Lung (tissue), 12 donors: ENCODE data around the gene SLC16A2. TPM values are rescaled to one million over a fixed set of nuclear protein-coding genes. Genes with fewer than 3 reads are reported as not detected.

Experiments
- ATAC-seq: fragments of 200-7000 bp; cut with Tn5 transposase; one replicate; pipeline ENCODE4 v1.9.1; 2020; ENCODE audit warnings: moderate number of reproducible peaks; ENCODE audit not compliant: insufficient read depth, low FRiP score
- DNase-seq, 3 donors: peaks; one replicate each; pipeline ENCODE4 v3.0.0-alpha.2; 2013 to 2017
- H3K27ac ChIP-seq, 2 donors: one replicate each; pipeline ENCODE4 v1.5.1; 2013; ENCODE audit warnings: mild to moderate bottlenecking in 2 of 2, moderate library complexity in 2 of 2, control low read depth in 1 of 2, inconsistent platforms in 1 of 2, low read depth in 1 of 2, low read length in 1 of 2
- H3K27me3 ChIP-seq, 3 donors: one replicate each; pipeline ENCODE4 v1.5.1; 2013; ENCODE audit warnings: low read length in 2 of 3; ENCODE audit not compliant: control insufficient read depth in 3 of 3, insufficient read depth in 3 of 3
- H3K36me3 ChIP-seq, 4 donors: one replicate each; pipeline ENCODE4 v1.5.1; 2013; ENCODE audit warnings: low read length in 4 of 4, mild to moderate bottlenecking in 1 of 4, moderate library complexity in 1 of 4; ENCODE audit not compliant: control insufficient read depth in 4 of 4, insufficient read depth in 4 of 4
- H3K4me1 ChIP-seq, 5 donors: one replicate each; pipeline ENCODE4 v1.5.1; 2013; ENCODE audit warnings: low read length in 5 of 5, mild to moderate bottlenecking in 2 of 5, moderate library complexity in 1 of 5; ENCODE audit not compliant: control insufficient read depth in 5 of 5, insufficient read depth in 5 of 5
- H3K4me3 ChIP-seq: one replicate; pipeline ENCODE4 v1.5.1; 2013; ENCODE audit warnings: mild to moderate bottlenecking, control low read depth, moderate library complexity
- H3K9ac ChIP-seq, 2 donors: one replicate each; pipeline ENCODE4 v1.5.1; 2013; ENCODE audit warnings: low read length in 2 of 2, control low read depth in 1 of 2; ENCODE audit not compliant: insufficient read depth in 1 of 2
- H3K9me3 ChIP-seq, 4 donors: one replicate each; pipeline ENCODE4 v1.5.1; 2013; ENCODE audit warnings: low read length in 3 of 4, mild to moderate bottlenecking in 1 of 4, moderate library complexity in 1 of 4; ENCODE audit not compliant: control insufficient read depth in 4 of 4, insufficient read depth in 3 of 4
- CTCF ChIP-seq: IDR thresholded peaks from 2 replicates; pipeline ENCODE4 v1.5.1; 2012; ENCODE audit warnings: mild to moderate bottlenecking; ENCODE audit errors: control extremely low read depth, extremely low read depth
- WGBS, 2 donors: extraction: QIAGEN DNeasy Blood & Tissue Kit; methylation state at CpG; one replicate each; pipeline ENCODE4 v1.1.7; 2013; 5-methylcytosine and 5-hydroxymethylcytosine counted together
- polyA plus RNA-seq, 2 donors: library from polyadenylated mRNA; stranded (reverse); fragments of 200-250 nt; gene quantifications; one replicate each; pipeline ENCODE4 v1.2.1, GENCODE V29; 2013
- total RNA-seq, 2 donors: library from RNA; depleted of rRNA in 1 of 2; stranded (reverse); fragments of >200 nt in 1 of 2; gene quantifications; one replicate each; pipeline ENCODE4 v1.2.1, GENCODE V29; 2014 to 2021
- donor health status: control.
- donor health status: control.
- donor health status: Bipolar disorder and iron deficiency.
- donor health status: healthy.
- donor health status: DM: yes; HTN: yes; CAD: no.

The SLC16A2 gene
- total and polyA plus RNA-seq, 4 donors: 2.1 to 13.4 (median 8.3) TPM

DNA sequence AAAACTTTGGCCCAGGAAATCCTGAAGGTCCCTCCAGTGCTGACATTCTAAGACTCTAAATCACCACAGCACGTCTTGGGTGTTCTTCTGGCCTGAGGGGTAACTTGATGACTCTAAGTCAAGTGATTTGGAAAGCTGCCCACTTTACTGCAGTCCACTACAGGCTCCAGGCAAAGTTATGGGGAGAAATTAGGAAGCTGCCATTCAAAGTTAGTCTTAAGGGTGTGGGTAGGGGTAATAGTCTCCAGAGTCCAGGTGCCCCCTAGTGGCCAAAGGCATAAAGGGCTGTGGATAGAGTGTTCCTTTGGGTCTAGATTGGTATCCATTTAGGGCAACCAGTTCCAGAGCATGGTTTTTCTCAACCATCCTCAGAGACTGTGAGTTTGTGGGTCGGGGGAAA lies 38.7 kb upstream of the SLC16A2 start:
- 11 to 40% methylated on average over 2 of the region's 2 CpGs for WGBS, 2 donors
- no peaks in the 10 kb centered on the region for H3K9me3 ChIP-seq
- no peaks in the 10 kb centered on the region for H3K4me1 ChIP-seq
- no peak overlapping the region for H3K9ac ChIP-seq
- no peak overlapping the region for H3K4me3 ChIP-seq
- H3K36me3 ChIP-seq: no peaks in the 10 kb centered on the region
- peak; percentile 48 to 55 (median 53) for DNase-seq
- H3K27me3 ChIP-seq: peaks cover 0 to 5% (median 3%) of the 10 kb centered on the region in 3 donors
- no peak overlapping the region for H3K27ac ChIP-seq
- peak; percentile 94 for ATAC-seq
- TF ChIP-seq CTCF: peak; percentile 49

- 33 to 50% methylated on average over 2 of the region's 2 CpGs for WGBS, 2 donors
- no peak overlapping the region for H3K27ac ChIP-seq
- ATAC-seq (no peak), DNase-seq (peak; percentile 49 to 67 (median 66))
- no peak overlapping the region for H3K4me3 ChIP-seq
- H3K9ac ChIP-seq: no peak overlapping the region
- no peaks in the 10 kb centered on the region for H3K36me3 ChIP-seq
- TF ChIP-seq CTCF: peak; percentile 19
- no peaks in the 10 kb centered on the region for H3K4me1 ChIP-seq
- H3K27me3 ChIP-seq: peaks cover 0 to 5% (median 3%) of the 10 kb centered on the region in 3 donors
- H3K9me3 ChIP-seq: no peaks in the 10 kb centered on the region
Observed at GRCh38 chrX:74383611-74384010, 37.7 kb upstream of the SLC16A2 start.

DNA sequence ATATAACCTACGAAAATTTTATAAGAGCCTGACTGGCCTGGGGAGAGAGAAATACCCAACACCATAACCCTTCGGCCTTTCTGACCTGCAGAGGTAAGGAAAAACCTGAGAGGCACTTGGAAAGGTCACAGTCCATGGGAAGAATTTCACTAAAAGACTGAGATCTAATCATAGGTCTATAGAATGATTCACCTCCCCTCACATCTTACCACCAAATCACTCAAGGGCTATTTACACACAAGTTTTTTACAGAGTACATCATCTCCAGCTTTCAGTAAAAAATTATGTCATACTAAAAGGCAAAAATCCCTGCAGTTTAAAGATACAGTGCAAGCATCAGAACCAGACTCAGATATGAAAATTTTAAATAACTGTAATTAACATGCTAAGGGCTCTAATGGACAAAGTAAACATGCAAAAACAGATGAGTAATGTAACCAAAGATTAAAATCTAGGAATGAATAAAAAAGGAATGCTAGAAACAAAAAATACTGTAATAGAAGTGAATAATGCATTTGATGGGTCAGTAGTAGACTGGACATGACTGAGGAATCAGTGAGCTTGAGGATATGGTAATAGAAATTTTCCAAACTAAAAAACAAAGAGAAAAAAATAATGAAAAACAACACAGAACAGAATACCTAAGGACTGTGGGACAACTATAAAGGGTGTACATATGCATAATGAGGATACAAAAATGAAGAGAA lies 32.1 kb upstream of the SLC16A2 start:
- peaks cover 0 to 8% (median 3%) of the 10 kb centered on the region in 3 donors for H3K27me3 ChIP-seq
- H3K36me3 ChIP-seq: no peaks in the 10 kb centered on the region
- H3K27ac ChIP-seq: no peak overlapping the region
- no peak overlapping the region for H3K9ac ChIP-seq
- 79 to 93% methylated on average over 2 of the region's 2 CpGs for WGBS, 2 donors
- H3K4me1 ChIP-seq: no peaks in the 10 kb centered on the region
- TF ChIP-seq CTCF: no peak
- no peak overlapping the region for H3K4me3 ChIP-seq
- no peak for DNase-seq
- no peaks in the 10 kb centered on the region for H3K9me3 ChIP-seq
- ATAC-seq: no peak

- Histone ChIP-seq H3K27ac (no peak overlapping the region), H3K9me3 (no peaks in the 10 kb centered on the region), H3K36me3 (no peaks in the 10 kb centered on the region), H3K27me3 (peaks cover 0 to 9% (median 4%) of the 10 kb centered on the region in 3 donors), H3K9ac (no peak overlapping the region), H3K4me1 (no peaks in the 10 kb centered on the region), H3K4me3 (no peak overlapping the region)
- TF ChIP-seq CTCF: no peak
- 92 to 94% methylated on average over 1 of the region's 1 CpG for WGBS, 2 donors
- ATAC-seq (no peak), DNase-seq (no peak)
Observed at GRCh38 chrX:74395556-74395955, 25.7 kb upstream of the SLC16A2 start.
